Stimulated activated CD4-positive, alpha-beta T cell treated with anti-CD3 and anti-CD28 coated beads, Interleukin-4, amount 100 ng/mL, for 48 hours (primary cell): ENCODE results near the gene CD68.
A peak's percentile ranks its signal among the peaks of the same experiment; 100 is the strongest.

Experiments used
- DNase-seq, 2 donors: peaks; one replicate each; pipeline ENCODE4 v3.0.0-alpha.2; 2020; ENCODE audit warnings: low read depth in 2 of 2

Gene CD68

GRCh38 chr17:7559320-7560171 lies 19.9 kb upstream of the CD68 start:
- no peak for DNase-seq

- peak in 1 of 2 donors; percentile 61 for DNase-seq
Observed at GRCh38 chr17:7560172-7561027, 19.0 kb upstream of the CD68 start.

GRCh38 chr17:7561028-7561575 lies 18.3 kb upstream of the CD68 start:
- DNase-seq: peak; percentile 83

GRCh38 chr17:7561589-7562207 lies 17.7 kb upstream of the CD68 start, which contains the start of gene SENP3:
SENP3 (plus strand) TSS chr17:7561919; CDS start chr17:7563077, 1,158 bp downstream.
- DNase-seq: peak; percentile 86 to 90

- no peak for DNase-seq
Observed at GRCh38 chr17:7562208-7562605, 17.2 kb upstream of the CD68 start.

GRCh38 chr17:7563115-7563869 lies 16.1 kb upstream of the CD68 start:
- no peak for DNase-seq

- no peak for DNase-seq
Observed at GRCh38 chr17:7569571-7569970, 9.9 kb upstream of the CD68 start.

GRCh38 chr17:7570351-7570750 lies 9.1 kb upstream of the CD68 start:
- DNase-seq: no peak

- DNase-seq: peak in 1 of 2 donors; percentile 97
Observed at GRCh38 chr17:7572338-7572587, 7.2 kb upstream of the CD68 start.

- peak in 1 of 2 donors; percentile 98 for DNase-seq
Observed at GRCh38 chr17:7572588-7573323, 6.7 kb upstream of the CD68 start.

- DNase-seq: peak; percentile 87 to 88
Observed at GRCh38 chr17:7573324-7574080, 5.9 kb upstream of the CD68 start.

GRCh38 chr17:7574176-7574953 lies 5.1 kb upstream of the CD68 start:
- DNase-seq: no peak

GRCh38 chr17:7575481-7575883 lies 4.0 kb upstream of the CD68 start:
- no peak for DNase-seq

- no peak for DNase-seq
Observed at GRCh38 chr17:7575959-7576358, 3.5 kb upstream of the CD68 start.

- no peak for DNase-seq
Observed at GRCh38 chr17:7576432-7576937, 3.0 kb upstream of the CD68 start.

GRCh38 chr17:7577327-7578199 lies 1.9 kb upstream of the CD68 start:
- no peak for DNase-seq

- peak in 1 of 2 donors; percentile 30 for DNase-seq
Observed at GRCh38 chr17:7579834-7580603, 581 bp downstream of the CD68 start.
